Measurements from ENCODE around the gene MRPL34.

MRPL34 gene

GRCh38 chr19:17275441-17276175 is 30.1 kb upstream of the MRPL34 start:
- Histone ChIP-seq H3K9ac (no peak overlapping the region), H3K4me1 (no peaks in the 10 kb centered on the region), H2AFZ (no peak overlapping the region), H3K9me3 (ENCODE audit: control insufficient read depth, low read length) (no peaks in the 10 kb centered on the region), H3K27me3 (ENCODE audit: control insufficient read depth, insufficient read depth, low read length) (no peaks in the 10 kb centered on the region), H3K36me3 (ENCODE audit: control insufficient read depth, insufficient read depth, low read length) (no peaks in the 10 kb centered on the region), H3K4me2 (ENCODE audit: low read length) (no peak overlapping the region), H3K27ac (no peak overlapping the region), H3K79me2 (no peaks in the 10 kb centered on the region), H3K4me3 (ENCODE audit: low read depth, low read length) (no peak overlapping the region)
- TF ChIP-seq CTCF (IDR thresholded peaks at IDR 0.05): no peak

- Histone ChIP-seq H3K27me3 (ENCODE audit: control insufficient read depth, insufficient read depth, low read length) (no peaks in the 10 kb centered on the region), H3K27ac (no peak overlapping the region), H3K9ac (no peak overlapping the region), H3K4me3 (ENCODE audit: low read depth, low read length) (no peak overlapping the region), H3K9me3 (ENCODE audit: control insufficient read depth, low read length) (no peaks in the 10 kb centered on the region), H3K36me3 (ENCODE audit: control insufficient read depth, insufficient read depth, low read length) (no peaks in the 10 kb centered on the region), H2AFZ (no peak overlapping the region), H3K4me1 (no peaks in the 10 kb centered on the region), H3K79me2 (no peaks in the 10 kb centered on the region), H3K4me2 (ENCODE audit: low read length) (no peak overlapping the region)
- TF ChIP-seq CTCF (IDR thresholded peaks at IDR 0.05): no peak
Measured at GRCh38 chr19:17279436-17279835, 26.2 kb upstream of the MRPL34 start.

GRCh38 chr19:17281391-17282304 is 24.0 kb upstream of the MRPL34 start, which contains the start of gene ANKLE1:
ANKLE1 (plus strand) TSS chr19:17281901; CDS start chr19:17281921, 20 bp downstream.
- peak within 1 kb of the TSS; percentile 56 for H2AFZ ChIP-seq
- peak within 1 kb of the TSS; percentile 54 for H3K4me2 ChIP-seq (ENCODE audit: low read length)
- no peak within 1 kb of the TSS for H3K27ac ChIP-seq
- H3K36me3 ChIP-seq (ENCODE audit: control insufficient read depth, insufficient read depth, low read length): no peaks in the 10 kb centered on the region
- no peaks in the 10 kb centered on the region for H3K79me2 ChIP-seq
- H3K9me3 ChIP-seq (ENCODE audit: control insufficient read depth, low read length): no peaks in the 10 kb centered on the region
- TF ChIP-seq CTCF (IDR thresholded peaks at IDR 0.05): no peak
- H3K9ac ChIP-seq: no peak within 1 kb of the TSS
- H3K4me1 ChIP-seq: no peaks in the 10 kb centered on the region
- peak within 1 kb of the TSS; percentile 20 for H3K4me3 ChIP-seq (ENCODE audit: low read depth, low read length)
- H3K27me3 ChIP-seq (ENCODE audit: control insufficient read depth, insufficient read depth, low read length): no peaks in the 10 kb centered on the region

GRCh38 chr19:17282488-17283125 is 23.1 kb upstream of the MRPL34 start:
- Histone ChIP-seq H3K36me3 (ENCODE audit: control insufficient read depth, insufficient read depth, low read length) (no peaks in the 10 kb centered on the region), H3K4me3 (ENCODE audit: low read depth, low read length) (no peak overlapping the region), H3K4me2 (ENCODE audit: low read length) (peak overlapping the region; percentile 54), H3K79me2 (no peaks in the 10 kb centered on the region), H2AFZ (peak overlapping the region; percentile 56), H3K9ac (no peak overlapping the region), H3K4me1 (no peaks in the 10 kb centered on the region), H3K9me3 (ENCODE audit: control insufficient read depth, low read length) (no peaks in the 10 kb centered on the region), H3K27ac (no peak overlapping the region), H3K27me3 (ENCODE audit: control insufficient read depth, insufficient read depth, low read length) (no peaks in the 10 kb centered on the region)
- peak; percentile 92 for TF ChIP-seq CTCF (IDR thresholded peaks at IDR 0.05)

Measured in parathyroid adenoma (tissue), 2 donors.